CD4-positive, alpha-beta T cell treated with Interleukin-4 for 4 hours (primary cell): ENCODE measurements around the gene WDR82.
A peak's percentile ranks its signal among the peaks of the same experiment; 100 is the strongest.

Source experiments
- DNase-seq: peaks from one replicate; pipeline ENCODE4 v3.0.0-alpha.2; 2020

Gene WDR82

GRCh38 chr3:52221563-52222318 lies 56.7 kb downstream of the WDR82 start:
- DNase-seq, result peak; percentile 68

GRCh38 chr3:52221141-52221562 lies 57.3 kb downstream of the WDR82 start:
- no peak for DNase-seq

- DNase-seq, result peak; percentile 82
These were observed 57.9 kb downstream of the WDR82 start for GRCh38 chr3:52220380-52221026.

- DNase-seq, result no peak
These were observed 59.4 kb downstream of the WDR82 start for GRCh38 chr3:52218937-52219650.

GRCh38 chr3:52218454-52218853 lies 60.0 kb downstream of the WDR82 start:
- DNase-seq, result peak; percentile 37

- DNase-seq, result no peak
These were observed 60.4 kb downstream of the WDR82 start for GRCh38 chr3:52218026-52218425.

- no peak for DNase-seq
These were observed 61.0 kb downstream of the WDR82 start for GRCh38 chr3:52217409-52217805.

- DNase-seq, result peak; percentile 89
These were observed 61.7 kb downstream of the WDR82 start for GRCh38 chr3:52216585-52217408.

GRCh38 chr3:52215351-52215750 lies 63.1 kb downstream of the WDR82 start:
- no peak for DNase-seq

- DNase-seq, result no peak
These were observed 64.5 kb downstream of the WDR82 start for GRCh38 chr3:52213901-52214300.

GRCh38 chr3:52213005-52213404 lies 65.4 kb downstream of the WDR82 start:
- DNase-seq, result no peak

- no peak for DNase-seq
These were observed 67.1 kb downstream of the WDR82 start for GRCh38 chr3:52211268-52211891.

- no peak for DNase-seq
These were observed 67.9 kb downstream of the WDR82 start for GRCh38 chr3:52210550-52211046.

- no peak for DNase-seq
These were observed 68.4 kb downstream of the WDR82 start for GRCh38 chr3:52210037-52210436.

GRCh38 chr3:52208556-52208955 lies 69.9 kb downstream of the WDR82 start:
- no peak for DNase-seq

GRCh38 chr3:52205727-52206372 lies 72.6 kb downstream of the WDR82 start:
- no peak for DNase-seq
